ENCODE data around the gene KRTAP10-1.

DNA sequence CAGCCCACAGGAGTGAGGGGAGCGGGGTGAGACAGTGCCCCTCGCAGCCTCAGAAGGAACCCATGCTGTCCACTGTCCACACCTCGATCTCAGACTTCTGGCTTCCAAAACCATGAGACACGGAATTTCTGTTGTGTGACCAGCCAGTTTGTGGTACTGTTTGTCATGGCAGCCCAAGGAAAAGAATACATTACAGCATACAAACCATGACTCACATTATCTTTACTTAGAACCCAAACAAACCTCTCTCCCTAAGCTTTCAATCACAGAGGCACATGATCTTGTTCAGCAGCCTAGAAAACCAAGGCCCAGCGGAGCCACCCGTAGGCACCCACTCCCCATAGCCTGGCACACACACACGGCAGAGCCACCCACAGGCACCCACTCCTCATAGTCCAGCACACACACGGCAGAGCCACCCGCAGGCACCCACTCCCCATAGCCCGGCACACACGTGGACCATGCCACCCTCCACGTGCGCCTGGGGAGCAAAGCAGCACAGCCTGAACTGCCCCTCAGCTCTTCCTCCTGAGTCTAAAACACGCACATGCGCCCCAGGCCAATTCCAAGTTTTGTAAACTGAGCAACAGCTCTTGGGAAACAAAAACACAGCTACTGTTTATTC is 33.1 kb upstream of the KRTAP10-1 start:
- TF ChIP-seq CTCF (IDR thresholded peaks at IDR 0.05; ENCODE audit: low read length) (no peak), EZH2 (IDR thresholded peaks at IDR 0.05; ENCODE audit: borderline replicate concordance, low read length) (no peak)

Data from OCI-LY1 (cell line).